GM12873 (cell line): ENCODE data around the gene CLSTN2.
A peak's percentile ranks its signal among the peaks of the same experiment; 100 is the strongest.

Experiments
- CTCF ChIP-seq: IDR thresholded peaks from 2 replicates; pipeline ENCODE4 v1.5.1; 2012; ENCODE audit warnings: low read depth, mild to moderate bottlenecking, moderate library complexity, low read length, control low read depth; ENCODE audit not compliant: insufficient read depth; ENCODE audit errors: missing control alignments

CLSTN2 gene

DNA sequence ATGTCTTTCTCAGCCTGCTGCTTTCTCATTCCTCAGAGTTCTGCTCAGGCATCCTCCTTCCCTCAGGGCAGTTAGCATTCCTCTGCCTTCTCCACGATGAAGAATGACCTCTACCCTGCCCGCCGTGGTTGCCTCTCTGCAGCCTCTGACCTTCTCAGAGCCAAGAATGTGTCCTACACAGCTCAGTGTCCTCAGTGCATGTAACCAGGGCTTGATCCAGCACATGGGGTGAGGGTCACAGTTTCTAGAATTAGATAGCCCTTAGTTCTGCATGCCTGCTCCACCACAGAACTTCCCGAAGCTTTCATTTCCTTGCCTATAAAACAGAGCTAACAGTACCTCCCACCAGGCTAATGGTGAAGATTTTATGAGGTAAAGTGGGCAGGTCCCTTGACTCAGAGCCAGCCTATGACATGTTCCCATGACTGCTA is 182.1 kb downstream of the CLSTN2 start:
- no peak for TF ChIP-seq CTCF

DNA sequence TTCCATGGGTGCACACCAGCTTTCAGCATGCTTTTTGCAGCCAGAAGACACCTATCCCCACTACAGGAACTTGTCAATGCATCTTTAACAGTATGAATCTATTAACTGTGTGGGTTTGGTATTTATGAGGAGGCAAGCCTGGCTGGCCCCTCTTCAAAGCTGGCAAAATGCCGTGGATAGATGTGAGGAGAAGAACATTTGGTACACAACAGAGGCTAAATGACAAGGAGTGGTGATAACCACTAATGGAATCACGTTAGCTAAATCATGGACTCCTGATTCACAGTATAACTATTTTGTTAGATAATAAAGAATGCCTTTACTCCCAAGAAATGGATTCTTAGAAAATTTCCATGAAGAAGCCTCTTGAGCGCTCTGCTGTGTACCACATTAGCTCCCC is 187.2 kb downstream of the CLSTN2 start:
- no peak for TF ChIP-seq CTCF

- no peak for TF ChIP-seq CTCF
These were observed 193.2 kb downstream of the CLSTN2 start for GRCh38 chr3:140128217-140128616.

DNA sequence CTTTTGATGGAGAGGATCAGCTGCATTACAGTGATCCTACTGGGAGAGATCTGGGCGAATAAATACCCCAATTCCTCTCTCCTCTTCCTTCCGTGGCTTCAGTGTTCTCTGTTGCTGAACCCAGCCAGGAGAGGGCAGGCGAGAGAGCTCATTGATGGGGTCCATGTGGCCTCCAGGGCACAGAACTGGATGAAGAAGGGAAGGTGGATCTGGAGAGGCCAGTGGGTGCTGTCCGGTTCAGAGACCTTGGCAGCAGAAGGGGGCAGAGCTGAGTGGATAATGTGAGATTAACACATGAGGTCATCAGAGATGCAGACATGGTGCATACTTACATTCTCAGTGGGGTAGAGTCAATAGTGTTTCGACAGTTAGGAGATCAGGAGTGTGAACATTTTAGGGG is 193.6 kb downstream of the CLSTN2 start:
- TF ChIP-seq CTCF, result peak; percentile 72

DNA sequence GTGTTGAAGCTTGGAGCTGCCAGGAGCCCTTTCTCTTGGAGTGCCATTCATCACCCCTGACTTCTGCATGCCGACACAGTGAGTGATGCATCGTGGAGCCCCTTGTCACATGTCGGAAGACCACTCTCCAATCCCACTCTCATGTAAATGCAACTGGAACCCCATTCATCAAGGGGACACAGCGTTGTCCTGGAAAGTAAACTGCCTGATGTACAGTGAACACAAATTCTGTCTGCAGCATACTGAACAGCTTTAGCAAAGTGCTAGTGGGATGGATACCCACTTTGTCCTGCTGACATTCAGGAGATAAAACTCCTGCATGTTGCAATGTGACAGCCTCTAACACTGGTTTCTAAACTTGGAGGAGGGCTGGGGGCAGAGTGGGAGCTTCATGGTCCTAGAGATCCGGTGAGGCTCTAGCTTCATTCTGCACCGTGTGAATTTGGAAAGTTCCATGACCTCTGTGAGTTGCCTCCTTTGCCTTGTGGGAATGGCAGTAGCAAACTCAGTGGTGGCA is 194.8 kb downstream of the CLSTN2 start:
- no peak for TF ChIP-seq CTCF

DNA sequence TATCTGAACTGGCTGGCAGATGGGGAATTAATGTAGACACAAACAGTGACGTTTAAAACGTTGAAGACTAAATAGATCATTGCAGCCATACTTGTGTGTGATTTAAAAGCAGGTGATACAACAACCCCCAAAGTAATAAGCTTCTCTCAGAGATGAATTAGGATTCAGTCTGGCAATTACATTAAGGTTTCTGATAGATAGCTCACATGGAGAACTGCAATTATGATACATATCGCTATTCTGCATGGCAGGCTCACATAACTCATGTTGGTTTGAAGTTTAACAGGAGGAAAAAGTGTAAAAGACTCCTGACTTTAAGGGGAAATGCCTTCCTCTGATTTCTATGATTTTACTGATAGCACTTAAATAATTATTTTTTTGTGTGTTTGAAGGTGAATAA is 196.9 kb downstream of the CLSTN2 start:
- TF ChIP-seq CTCF, result no peak

GRCh38 chr3:140134231-140134965 is 199.4 kb downstream of the CLSTN2 start:
- TF ChIP-seq CTCF, result no peak
